Esophagus (tissue), 2 donors: ENCODE data around the gene CYRIA. TPM values are rescaled to one million over a fixed set of nuclear protein-coding genes. Genes with fewer than 3 reads are reported as not detected.

Experiments used
- H3K27ac ChIP-seq, 2 donors: one replicate each; pipeline ENCODE4 v1.5.1; 2013; ENCODE audit warnings: low read depth in 2 of 2, mild to moderate bottlenecking in 2 of 2, inconsistent platforms in 1 of 2, low read length in 1 of 2, moderate library complexity in 1 of 2
- H3K27me3 ChIP-seq, 2 donors: one replicate each; pipeline ENCODE4 v1.6.1; 2013; ENCODE audit warnings: low read length in 2 of 2, control low read depth in 1 of 2, mild to moderate bottlenecking in 1 of 2; ENCODE audit not compliant: insufficient read depth in 2 of 2, control insufficient read depth in 1 of 2
- H3K36me3 ChIP-seq, 2 donors: one replicate each; pipeline ENCODE4 v1.6.1; 2013; ENCODE audit warnings: low read length in 1 of 2; ENCODE audit not compliant: control insufficient read depth in 2 of 2, insufficient read depth in 2 of 2
- H3K4me1 ChIP-seq, 2 donors: one replicate each; pipeline ENCODE4 v1.6.1; 2013; ENCODE audit warnings: low read length in 1 of 2; ENCODE audit not compliant: control insufficient read depth in 2 of 2, insufficient read depth in 2 of 2
- H3K4me3 ChIP-seq, 2 donors: one replicate each; pipeline ENCODE4 v1.5.1; 2013; ENCODE audit warnings: low read length in 2 of 2, mild to moderate bottlenecking in 2 of 2, low read depth in 1 of 2, moderate library complexity in 1 of 2
- H3K9me3 ChIP-seq, 2 donors: one replicate each; pipeline ENCODE4 v1.6.1; 2013; ENCODE audit warnings: mild to moderate bottlenecking in 2 of 2, low read depth in 1 of 2, low read length in 1 of 2, moderate library complexity in 1 of 2; ENCODE audit not compliant: control insufficient read depth in 2 of 2, insufficient read depth in 1 of 2
- WGBS, 2 donors: extraction: QIAGEN DNeasy Blood & Tissue Kit; methylation state at CpG; one replicate each; pipeline ENCODE4 v1.1.7; 2013; 5-methylcytosine and 5-hydroxymethylcytosine counted together
- polyA plus RNA-seq, 2 donors: library from polyadenylated mRNA; stranded (reverse); fragments of 200-250 nt; gene quantifications; one replicate each; pipeline ENCODE4 v1.2.3, GENCODE V29; 2013
- donor health status: healthy with polysubstance abuse.
- donor health status: Bipolar disorder and iron deficiency.

CYRIA gene
- polyA plus RNA-seq, 2 donors = 0.47 to 1.0 TPM

DNA sequence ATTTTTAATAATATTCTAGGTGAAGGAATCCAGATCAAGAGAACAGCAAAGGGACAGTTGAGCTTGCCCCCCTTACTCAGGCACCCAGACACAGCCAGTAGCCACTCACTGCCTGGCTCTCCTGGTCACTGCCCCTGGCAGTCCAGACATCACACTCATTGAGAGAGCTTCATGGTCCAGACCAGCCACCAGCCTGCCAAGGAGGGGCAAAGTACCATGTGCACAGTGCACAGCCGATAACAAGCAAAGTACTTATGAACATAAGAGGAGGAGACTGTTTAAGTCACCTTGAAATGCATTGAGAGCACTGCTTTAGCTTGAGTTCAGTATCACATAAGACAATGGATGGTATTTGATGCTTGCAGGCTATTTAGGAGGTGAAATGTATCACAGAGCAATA lies 21.6 kb upstream of the CYRIA start:
- Histone ChIP-seq H3K27ac (no peak overlapping the region), H3K36me3 (no peaks in the 10 kb centered on the region), H3K4me1 (no peaks in the 10 kb centered on the region), H3K9me3 (no peaks in the 10 kb centered on the region), H3K27me3 (no peaks in the 10 kb centered on the region), H3K4me3 (no peak overlapping the region)
- 83 to 94% methylated on average over 1 of the region's 1 CpG for WGBS, 2 donors

DNA sequence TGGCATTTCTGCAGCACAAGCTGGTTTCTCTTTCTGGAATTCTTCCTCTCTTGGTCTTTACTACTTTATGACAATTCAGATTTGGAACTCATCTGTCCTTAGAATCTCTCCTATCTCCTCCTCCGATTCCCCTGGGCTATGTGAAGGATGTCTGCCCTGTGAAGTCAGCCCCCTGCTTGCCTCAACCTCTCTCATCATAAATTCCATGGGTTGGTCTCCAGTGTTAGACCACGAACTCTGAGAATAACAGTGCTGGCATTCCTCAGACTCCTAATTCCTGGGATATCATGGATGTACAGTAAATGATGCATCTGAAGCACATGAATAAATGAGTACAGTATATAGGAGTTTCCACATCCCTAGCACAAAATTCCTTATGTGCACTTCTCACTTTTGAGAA lies 21.0 kb upstream of the CYRIA start:
- Histone ChIP-seq H3K27ac (no peak overlapping the region), H3K9me3 (no peaks in the 10 kb centered on the region)
- 71 to 85% methylated on average over 2 of the region's 2 CpGs for WGBS, 2 donors

DNA sequence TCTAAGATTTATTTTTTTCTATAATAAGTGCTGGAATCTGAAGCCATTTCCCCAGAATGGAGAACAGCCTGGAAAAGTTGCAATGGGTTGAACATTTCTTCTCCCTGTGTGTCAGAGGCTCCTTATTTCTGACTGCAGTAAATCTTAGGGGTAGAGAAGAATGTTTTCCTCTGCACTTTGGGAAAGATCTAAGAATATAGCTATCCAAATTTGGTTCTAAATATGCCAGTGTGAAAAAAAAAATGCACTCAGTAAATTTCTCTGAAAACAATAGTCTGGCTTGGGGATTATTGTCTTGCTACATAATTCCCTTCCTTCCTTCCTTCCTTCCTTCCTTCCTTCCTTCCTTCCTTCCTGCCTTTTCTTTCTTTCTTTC lies 19.7 kb upstream of the CYRIA start:
- Histone ChIP-seq H3K4me3 (no peak overlapping the region), H3K27me3 (no peaks in the 10 kb centered on the region), H3K9me3 (no peaks in the 10 kb centered on the region), H3K36me3 (no peaks in the 10 kb centered on the region), H3K4me1 (no peaks in the 10 kb centered on the region), H3K27ac (no peak overlapping the region)

More for the DNA sequence above, 21.0 kb upstream of the CYRIA start:
- Histone ChIP-seq H3K27me3 (no peaks in the 10 kb centered on the region), H3K4me3 (no peak overlapping the region), H3K4me1 (no peaks in the 10 kb centered on the region), H3K36me3 (no peaks in the 10 kb centered on the region)

DNA sequence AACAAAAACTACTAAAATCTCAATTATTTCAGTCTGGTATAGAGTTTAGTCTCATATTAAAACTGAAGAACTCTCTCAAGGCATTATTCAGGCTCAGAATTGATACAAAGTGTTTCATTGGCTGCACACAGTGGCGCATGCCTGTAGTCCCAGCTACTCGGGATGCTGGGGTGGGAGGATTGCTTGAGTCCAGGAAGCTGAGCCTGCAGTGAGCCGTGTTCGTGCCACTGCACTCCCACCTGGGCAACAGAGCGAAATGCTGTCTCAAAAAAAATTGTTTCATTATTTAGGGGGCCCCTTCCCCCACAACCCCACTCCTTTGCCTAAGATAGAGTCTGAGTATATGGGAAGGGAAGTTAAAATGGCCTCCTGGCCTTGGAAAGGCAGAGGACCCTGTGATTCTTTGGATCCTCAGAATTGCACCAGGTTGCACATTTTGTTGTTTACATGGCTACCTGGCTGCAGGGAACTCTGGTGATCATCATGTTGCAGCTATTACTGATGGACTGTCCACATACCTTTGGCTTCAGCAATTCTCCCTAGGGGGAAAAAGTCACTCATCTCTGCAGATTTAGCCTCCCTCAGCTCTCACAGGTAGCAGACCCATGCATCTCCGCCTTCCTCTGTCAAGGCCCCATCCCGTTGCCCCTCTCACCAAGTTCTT lies 19.2 kb upstream of the CYRIA start:
- H3K27ac ChIP-seq = no peak overlapping the region
- 87% methylated on average over 7 of the region's 7 CpGs for WGBS, 2 donors
- H3K36me3 ChIP-seq = no peaks in the 10 kb centered on the region

DNA sequence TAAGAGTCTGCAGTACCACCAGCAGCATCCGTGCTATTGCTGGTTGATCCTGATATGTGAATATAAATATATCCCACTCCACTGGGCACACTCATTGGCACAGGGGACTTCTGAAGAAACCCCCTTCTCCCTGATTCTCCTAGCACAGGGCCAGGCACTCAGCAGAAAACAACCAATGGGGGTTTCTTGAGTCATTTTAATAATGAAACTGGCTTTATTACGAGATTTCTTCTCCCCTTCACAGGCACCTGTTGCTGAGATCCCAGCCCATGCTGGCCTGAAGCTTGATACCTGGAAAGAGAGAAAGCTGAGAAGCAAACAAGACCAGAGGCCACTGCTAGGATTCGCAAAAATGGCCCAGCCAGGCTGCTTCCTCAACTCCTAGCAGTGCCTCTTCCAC lies 17.9 kb upstream of the CYRIA start:
- Histone ChIP-seq H3K27ac (no peak overlapping the region), H3K27me3 (no peaks in the 10 kb centered on the region), H3K4me1 (no peaks in the 10 kb centered on the region), H3K36me3 (no peaks in the 10 kb centered on the region), H3K9me3 (no peaks in the 10 kb centered on the region), H3K4me3 (no peak overlapping the region)
- WGBS, 2 donors = 82 to 90% methylated on average over 3 of the region's 3 CpGs

More for the DNA sequence above, 19.2 kb upstream of the CYRIA start:
- Histone ChIP-seq H3K9me3 (no peaks in the 10 kb centered on the region), H3K27me3 (no peaks in the 10 kb centered on the region), H3K4me1 (no peaks in the 10 kb centered on the region), H3K4me3 (no peak overlapping the region)

DNA sequence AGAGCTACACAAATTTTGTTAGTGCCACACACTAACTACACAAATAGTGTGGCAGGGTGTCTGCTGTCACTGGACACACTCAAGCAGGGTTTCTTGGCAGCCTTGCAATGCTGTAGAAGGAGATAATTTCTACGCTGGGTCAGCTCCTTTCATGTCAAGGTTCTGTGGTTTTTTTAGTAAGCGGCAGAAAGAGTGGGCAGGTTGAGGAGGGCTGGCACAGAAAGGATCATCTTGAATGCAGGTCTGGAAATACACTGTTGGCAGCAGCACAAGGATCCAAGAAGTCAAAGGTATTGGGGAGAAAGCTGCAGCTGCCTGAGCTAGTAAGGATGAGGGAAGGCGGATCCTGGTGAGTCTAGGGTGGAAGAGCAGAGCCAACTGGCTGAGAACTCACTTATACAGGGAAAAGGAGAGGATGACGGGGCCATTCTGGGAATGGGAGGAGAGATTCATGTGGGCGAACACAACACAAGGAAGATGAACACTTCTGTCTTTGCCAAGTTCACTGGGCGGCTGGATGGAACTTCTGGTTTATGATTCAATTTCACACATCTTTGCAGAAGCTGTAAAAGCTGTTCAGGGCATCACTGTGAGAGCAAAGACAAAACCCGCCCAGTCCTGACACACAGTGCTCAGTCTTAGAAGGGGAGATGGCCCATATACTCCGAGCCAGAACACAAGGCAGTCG lies 16.9 kb upstream of the CYRIA start:
- H3K27me3 ChIP-seq = no peaks in the 10 kb centered on the region
- H3K9me3 ChIP-seq = no peaks in the 10 kb centered on the region
- no peaks in the 10 kb centered on the region for H3K36me3 ChIP-seq
- H3K4me1 ChIP-seq = no peaks in the 10 kb centered on the region
- 85% methylated on average over 9 of the region's 9 CpGs for WGBS, 2 donors
- H3K4me3 ChIP-seq = no peak overlapping the region
- H3K27ac ChIP-seq = no peak overlapping the region

DNA sequence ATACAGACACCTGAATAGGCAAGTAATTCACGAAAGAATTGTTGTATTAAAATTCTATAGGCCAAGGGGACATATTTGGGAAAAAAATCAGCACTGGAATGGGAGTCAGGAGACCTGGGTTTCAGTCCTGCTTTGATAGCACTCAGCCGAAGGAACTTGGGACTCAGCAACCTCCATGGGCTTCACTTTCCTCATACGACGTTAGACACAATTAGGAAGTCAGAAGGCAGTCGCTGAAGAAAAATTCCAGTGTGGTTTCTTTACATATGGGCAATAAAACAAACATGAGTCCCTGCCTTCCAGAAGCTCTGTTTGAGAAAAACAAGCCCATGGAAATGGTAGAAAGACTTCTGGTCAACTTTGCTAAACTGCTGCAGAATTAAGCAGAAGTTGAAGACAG lies 15.1 kb upstream of the CYRIA start:
- Histone ChIP-seq H3K27me3 (no peaks in the 10 kb centered on the region), H3K36me3 (no peaks in the 10 kb centered on the region), H3K27ac (no peak overlapping the region), H3K9me3 (no peaks in the 10 kb centered on the region), H3K4me3 (no peak overlapping the region), H3K4me1 (no peaks in the 10 kb centered on the region)
- WGBS, 2 donors = 71 to 90% methylated on average over 5 of the region's 5 CpGs

DNA sequence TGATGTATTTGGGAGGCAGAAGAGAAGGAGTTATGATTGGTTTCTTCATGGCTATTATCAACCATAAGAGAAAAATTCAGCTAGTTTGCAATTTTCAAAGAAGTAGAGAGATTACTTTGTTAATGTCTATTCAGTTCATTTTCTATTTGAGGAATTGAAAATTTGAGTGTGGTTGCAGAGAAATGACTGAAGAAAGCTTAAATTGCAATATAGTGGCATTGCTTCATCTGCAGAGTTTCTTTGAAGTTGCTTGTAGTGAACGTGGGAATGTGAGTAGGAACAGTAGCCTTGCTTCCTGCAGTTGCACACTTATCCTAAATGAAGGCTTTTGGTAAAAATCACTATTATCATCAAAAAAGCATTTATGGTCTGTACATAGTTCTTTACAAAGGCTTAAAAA lies 14.7 kb upstream of the CYRIA start:
- no peak overlapping the region for H3K27ac ChIP-seq
- H3K36me3 ChIP-seq = no peaks in the 10 kb centered on the region
- no peak overlapping the region for H3K4me3 ChIP-seq
- WGBS, 2 donors = 70 to 72% methylated on average over 1 of the region's 1 CpG
- H3K9me3 ChIP-seq = no peaks in the 10 kb centered on the region
- H3K4me1 ChIP-seq = no peaks in the 10 kb centered on the region
- no peaks in the 10 kb centered on the region for H3K27me3 ChIP-seq

DNA sequence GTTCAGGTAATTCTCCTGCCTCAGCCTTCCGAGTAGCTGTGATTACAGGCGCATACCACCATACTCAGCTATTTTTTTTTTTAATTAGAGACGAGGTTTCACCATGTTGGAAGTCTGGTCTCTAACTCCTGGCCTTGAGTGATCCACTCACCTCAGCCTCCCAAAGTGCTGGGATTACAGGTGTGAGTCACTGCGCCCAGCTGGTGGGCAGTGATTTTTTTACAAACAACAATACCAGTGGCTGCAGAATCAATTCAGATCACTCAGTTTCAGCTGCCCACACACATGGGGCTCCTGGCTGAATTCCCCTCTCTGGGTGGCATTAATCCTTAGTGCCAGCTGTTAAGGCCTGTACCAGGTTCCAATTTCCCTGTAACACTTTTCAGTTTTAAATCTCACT lies 13.3 kb upstream of the CYRIA start:
- H3K4me3 ChIP-seq = no peak overlapping the region
- H3K27me3 ChIP-seq = no peaks in the 10 kb centered on the region
- no peaks in the 10 kb centered on the region for H3K36me3 ChIP-seq
- no peaks in the 10 kb centered on the region for H3K4me1 ChIP-seq
- H3K9me3 ChIP-seq = no peaks in the 10 kb centered on the region
- WGBS, 2 donors = 87 to 92% methylated on average over 4 of the region's 4 CpGs
- no peak overlapping the region for H3K27ac ChIP-seq

DNA sequence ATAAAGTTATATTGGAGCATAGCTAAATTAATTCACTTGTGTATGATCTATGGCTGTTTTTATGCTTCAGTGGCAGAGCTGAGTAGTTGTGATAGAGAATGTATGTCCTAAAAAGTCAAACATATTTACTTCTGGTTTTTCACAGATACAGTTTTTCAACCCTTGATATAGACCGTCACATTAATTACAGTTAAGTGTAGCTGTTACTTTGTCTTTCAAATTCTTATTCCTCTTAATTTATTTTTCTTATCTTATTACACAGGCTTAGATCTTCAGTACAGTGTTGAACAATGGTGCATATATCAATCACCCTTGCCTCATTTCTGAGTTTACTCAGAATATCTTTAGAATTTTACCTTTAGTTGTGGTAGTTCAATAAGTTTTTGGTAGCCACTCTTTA lies 12.2 kb upstream of the CYRIA start:
- H3K4me3 ChIP-seq = no peak overlapping the region
- WGBS, 2 donors = 89 to 100% methylated on average over 1 of the region's 1 CpG
- no peaks in the 10 kb centered on the region for H3K27me3 ChIP-seq
- no peaks in the 10 kb centered on the region for H3K36me3 ChIP-seq
- no peak overlapping the region for H3K27ac ChIP-seq
- no peaks in the 10 kb centered on the region for H3K4me1 ChIP-seq
- H3K9me3 ChIP-seq = no peaks in the 10 kb centered on the region
